Hypothalamus (tissue), 51 donors: ENCODE data around the gene SHANK1.
A peak's percentile ranks its signal among the peaks of the same experiment; 100 is the strongest.

Source experiments
- DNase-seq, 51 donors: peaks; one replicate each; lab custom pipeline; 2025; lab: John Stamatoyannopoulos, UW

The SHANK1 gene

DNA sequence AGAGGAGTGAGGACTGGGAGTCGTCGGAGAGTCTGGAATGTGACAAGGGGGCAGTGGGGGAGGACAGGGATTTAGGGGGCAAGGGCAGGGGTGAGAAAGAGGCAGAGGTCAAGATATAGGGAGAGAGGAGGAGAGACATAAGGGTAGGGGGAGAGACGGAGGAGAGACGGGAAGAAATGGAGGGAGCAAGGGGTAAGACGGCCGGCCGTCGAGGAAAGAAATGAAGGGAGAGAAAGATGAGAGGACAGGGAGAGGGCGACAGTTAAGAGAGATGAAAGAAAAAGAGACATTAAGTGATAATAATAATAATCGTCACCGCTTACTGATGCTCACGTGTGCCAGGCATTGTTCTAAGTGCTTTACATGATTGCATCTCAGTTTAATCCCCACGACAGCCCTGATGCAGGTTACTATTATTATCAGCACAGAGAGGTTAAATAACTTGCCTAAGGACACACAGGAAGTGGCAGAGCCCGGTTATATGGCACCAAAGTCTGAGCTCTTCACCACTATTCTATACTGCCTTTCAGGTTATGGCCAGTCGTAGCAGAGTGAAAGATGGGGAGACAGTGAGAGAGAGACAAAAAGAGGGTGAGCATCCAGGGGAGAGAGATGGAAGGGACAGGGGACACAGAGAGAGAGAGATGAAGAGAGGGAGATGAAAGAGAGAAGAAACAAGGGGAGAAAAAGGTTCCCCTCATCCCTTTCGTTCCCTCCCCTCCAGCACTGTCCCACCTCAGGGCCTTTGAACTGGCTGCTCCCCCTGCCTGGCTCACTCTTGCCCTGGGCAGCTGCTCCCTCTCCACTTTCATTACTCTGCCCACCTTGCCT is 56.7 kb downstream of the SHANK1 start:
- no peak for DNase-seq

DNA sequence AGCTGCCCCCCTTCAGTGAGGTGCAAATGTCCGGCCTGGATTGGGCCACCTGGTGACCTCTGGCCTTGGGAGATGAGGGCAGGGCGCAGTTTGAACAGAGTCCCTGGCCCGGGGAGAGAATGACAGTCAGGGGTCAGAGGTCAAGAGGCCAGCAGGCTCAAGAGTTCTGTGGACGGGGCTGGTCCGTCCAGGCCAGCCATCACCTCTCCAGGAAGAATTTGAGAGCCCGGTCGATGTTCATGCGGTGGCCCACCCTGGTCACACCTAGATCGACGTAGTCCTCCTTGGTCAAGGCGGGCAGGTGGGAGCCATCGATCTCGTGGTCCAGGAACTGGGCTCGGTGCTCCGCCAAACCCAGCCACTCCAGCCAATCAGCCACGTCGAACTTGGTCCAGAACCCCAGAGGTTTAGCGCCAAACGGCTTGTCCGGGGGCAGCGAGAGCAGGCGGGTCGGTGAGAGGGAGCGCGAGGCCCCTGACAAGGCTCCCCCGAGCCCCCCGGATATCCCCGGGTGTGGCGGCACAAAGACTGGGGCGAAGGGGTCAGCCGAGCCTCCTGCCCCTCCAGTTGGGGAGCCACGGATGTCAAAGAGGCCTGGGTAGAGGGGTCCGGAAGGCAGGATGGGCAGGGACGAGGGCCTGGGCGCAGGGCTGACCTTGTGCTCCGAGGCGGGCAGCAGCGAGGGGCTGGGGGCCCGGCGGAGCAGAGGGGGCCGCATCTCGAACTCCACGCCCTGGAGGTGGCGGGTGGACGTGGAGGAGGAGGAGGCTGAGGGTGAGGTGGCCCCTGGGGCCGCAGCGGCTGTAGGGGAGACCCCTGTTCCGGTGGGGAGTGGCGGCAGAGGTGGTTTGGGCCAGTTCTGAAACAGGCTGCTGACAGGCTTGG is 57.6 kb downstream of the SHANK1 start:
- no peak for DNase-seq

DNA sequence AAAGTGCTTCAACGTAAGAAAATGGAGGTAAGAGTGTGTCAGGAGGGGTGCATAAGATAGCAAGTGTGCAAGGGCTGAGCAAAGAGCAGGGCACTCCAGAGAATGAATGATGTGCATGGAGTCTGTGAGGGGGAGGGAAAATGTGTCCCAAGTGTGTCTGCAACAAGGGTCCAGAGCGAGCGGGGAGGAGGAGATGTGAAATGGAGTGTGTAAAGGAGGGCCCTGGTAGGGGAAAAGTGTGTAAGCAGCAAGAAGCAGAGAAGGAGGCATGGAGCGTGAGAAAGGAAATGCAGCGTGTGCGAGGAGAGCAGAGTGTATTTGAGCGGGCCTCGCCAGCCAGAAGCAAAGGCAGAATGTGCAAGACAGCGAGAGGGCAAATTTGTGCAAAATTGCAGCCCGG is 58.6 kb downstream of the SHANK1 start:
- DNase-seq = no peak

DNA sequence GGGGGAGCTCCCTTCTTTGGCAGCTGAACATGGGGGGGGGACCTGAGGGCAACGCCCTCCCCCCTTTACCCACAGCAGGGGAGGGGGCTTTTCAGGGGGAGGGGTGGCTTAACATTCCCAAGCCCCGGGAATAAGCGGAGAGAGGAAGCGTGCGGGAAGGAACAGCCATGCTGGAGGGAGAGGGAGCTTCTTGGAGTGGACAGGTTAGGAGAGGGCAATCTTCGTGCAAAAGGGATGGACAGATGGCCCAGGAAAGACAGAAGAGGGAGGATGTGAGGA is 59.6 kb downstream of the SHANK1 start:
- no peak for DNase-seq

DNA sequence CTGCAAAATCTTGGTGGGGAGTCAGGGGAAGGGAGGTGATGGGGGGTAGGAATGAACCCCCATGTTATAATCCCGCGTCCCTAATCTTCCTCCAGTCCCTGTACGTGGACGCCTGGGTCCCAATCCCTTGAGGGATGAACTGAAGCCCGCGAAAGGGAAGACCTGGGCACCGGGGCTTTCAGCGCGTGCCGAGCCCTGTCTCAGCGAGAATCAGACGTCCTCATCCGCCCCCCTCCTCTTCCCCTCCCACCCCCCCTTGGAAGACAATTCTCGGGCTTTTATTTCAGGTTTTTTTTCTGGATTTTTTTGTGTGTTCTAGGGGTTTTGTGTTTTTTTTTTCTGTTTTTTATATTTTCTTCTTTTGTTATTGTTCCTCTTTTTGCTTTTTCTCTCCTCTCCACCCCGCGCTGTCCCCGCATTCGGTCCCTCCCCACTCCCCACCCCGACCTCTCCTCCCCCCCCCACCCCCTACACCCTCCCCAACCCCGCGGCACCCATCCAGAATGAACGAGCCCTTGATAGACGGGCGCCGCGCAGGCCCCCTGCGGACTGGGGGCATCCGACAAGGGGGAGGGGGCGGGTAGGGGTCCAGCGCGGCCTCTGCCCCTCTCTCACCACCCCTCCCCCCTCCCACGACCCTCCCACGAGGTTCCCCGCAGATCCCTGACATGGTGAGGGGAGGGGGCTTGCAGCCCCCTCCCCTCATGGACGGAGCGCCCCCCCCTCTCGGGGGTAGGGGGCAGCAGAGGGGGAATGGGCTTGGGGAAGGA is 60.1 kb downstream of the SHANK1 start:
- peak in 1 of 51 donors; percentile 48 for DNase-seq

DNA sequence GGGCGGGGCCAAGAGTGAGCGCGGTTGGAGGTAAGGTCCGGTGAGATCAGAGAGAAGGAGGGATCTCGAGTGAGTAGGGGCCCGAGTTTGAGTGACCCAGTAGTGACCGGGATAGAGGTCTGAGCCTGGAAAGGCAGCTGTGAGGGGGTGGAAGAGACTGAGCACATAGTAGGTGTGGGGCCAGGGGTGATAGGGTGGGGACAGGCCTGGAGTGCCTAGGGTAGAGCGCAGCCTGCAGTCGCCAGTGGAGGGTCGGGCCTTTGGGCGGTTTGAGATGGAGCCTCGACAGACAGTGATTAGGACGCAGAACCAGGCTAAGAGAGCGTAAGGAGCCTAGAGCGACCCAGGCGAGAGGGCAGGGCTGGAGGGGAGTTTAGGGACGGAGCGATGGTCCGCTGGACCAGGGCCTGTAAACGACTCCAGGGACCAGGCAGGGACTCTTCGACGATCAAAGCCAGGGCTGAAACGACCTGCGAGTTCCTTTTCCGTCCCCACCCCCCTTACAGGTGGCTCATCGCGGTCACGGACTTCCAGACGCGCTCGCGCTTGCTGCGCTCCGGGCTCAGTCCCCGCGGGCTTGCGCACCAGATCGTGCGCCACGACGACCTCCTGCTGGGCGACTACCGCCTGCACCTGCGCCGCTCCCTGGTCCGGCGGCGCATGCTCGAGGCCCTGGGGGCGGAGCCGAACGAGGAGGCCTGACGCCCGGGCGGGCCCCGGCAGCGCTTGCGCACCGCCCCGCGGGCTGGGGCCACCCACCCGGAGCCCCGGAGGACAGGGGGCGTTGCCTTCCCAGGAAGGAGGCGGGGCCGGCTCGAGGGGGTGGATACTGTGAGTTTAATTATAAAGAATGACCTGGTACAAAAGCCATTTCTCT is 60.9 kb downstream of the SHANK1 start:
- peak; percentile 15 to 90 (median 70) for DNase-seq

DNA sequence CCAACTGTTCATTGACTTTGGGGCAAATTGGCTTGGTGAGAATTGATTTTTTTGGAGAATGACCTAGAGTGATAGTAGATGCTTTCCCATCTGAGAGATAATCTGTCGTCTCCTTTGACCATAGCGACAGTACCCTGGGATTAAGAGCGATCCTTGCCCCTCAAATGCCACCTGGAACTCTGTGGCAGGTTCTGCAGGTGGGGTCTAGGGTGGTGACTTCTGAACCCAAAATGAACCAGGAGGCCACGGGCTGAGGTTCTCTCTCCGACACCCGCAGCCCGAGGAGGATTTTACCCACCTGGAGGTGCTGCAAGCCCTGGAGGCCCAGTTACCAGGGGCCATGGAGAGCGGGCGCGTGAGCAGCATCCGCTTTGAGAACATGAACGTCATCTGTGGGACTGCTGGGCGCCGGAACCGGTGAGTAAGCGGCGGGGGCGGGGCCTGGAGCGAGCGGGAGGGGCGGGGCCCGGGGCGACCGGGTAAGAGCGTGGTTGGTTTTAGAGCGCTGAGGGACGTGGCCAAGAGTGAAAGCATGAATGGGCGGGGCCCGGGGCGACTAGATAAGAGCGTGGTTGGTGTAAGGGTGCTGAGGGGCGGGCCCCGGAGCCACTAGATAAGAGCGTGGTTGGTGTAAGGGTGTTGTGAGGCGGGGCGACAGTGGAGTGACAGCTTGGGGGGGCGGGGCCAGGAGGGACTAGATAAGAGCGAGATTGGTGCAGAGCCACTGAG is 61.7 kb downstream of the SHANK1 start:
- DNase-seq = peak; percentile 33 to 99 (median 95)

DNA sequence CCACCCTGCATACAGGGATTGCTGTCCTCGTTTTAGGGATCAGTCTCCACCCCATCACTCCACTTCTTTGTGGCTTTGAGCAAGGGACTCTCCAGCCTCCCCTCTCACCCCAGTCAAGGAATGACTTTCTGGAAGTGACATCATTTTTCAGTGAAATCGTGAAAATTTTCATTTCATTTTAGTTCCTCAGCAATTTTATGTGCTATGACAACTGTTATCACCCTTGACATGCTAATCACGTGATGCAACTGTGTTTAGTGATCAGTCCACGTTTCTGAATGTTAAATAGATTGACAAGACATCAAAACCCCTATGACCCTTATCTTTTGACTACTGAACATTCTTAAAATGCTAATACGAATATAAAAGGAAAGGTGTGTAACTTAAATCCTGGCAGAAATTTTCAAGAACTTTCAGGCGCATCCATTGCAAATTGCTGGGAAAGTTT is 62.4 kb downstream of the SHANK1 start:
- no peak for DNase-seq

DNA sequence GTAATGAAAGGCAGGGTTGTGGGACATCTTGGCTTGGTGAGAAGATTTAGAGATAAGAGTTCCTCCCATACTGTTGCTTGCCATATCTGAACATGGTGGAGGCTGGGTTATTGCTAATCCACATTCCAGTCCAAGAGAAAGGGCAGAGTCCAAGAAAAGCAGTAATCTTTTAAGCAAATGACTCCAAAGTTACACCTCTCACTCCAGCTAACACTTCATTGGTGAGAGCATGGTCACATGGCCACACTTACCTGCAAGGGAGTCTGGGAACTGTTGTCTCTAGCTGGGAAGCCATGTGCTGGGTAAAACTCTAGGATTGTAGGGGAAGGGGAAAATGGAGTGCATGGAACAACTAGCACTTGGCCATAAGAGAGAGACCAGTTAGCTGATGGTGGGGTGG is 64.7 kb downstream of the SHANK1 start:
- no peak for DNase-seq

DNA sequence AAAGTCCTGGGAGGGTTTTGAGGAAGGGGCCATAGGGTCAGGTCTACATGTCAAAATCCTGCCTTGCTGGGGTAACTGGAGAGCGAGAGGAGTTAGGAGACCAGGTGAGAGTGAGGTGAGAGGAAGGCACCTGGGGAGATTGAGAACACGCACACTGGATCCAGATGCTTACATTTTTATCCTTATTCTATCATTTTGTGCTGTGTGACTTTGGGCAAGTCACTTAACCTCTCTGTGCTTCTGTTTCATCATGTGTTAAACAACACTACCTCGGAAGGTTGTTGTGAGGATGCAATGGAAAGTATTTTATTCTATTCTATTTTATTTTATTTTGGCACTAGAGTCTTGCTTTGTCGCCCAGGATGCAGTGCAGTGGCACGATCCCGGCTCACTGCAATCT is 66.9 kb downstream of the SHANK1 start:
- DNase-seq = no peak

DNA sequence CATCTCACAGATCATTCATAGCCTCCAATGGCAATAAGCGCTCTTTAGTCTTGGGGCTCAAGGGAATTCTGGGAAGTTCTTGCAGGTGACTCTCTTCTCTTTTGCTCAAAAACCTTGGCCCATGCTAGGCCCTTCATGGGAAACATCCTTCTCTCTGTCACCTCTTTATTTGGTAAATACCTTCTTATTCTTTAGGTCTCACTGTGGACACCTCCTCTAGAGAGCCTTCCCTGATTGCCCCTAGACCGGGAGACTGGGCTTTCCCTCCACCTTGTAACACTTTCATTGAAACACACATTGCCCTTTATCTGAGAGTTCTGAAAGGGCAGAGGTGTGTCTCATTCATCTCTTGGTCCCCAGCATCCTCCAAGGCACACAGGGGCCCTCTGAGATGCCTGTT is 68.4 kb downstream of the SHANK1 start:
- no peak for DNase-seq

DNA sequence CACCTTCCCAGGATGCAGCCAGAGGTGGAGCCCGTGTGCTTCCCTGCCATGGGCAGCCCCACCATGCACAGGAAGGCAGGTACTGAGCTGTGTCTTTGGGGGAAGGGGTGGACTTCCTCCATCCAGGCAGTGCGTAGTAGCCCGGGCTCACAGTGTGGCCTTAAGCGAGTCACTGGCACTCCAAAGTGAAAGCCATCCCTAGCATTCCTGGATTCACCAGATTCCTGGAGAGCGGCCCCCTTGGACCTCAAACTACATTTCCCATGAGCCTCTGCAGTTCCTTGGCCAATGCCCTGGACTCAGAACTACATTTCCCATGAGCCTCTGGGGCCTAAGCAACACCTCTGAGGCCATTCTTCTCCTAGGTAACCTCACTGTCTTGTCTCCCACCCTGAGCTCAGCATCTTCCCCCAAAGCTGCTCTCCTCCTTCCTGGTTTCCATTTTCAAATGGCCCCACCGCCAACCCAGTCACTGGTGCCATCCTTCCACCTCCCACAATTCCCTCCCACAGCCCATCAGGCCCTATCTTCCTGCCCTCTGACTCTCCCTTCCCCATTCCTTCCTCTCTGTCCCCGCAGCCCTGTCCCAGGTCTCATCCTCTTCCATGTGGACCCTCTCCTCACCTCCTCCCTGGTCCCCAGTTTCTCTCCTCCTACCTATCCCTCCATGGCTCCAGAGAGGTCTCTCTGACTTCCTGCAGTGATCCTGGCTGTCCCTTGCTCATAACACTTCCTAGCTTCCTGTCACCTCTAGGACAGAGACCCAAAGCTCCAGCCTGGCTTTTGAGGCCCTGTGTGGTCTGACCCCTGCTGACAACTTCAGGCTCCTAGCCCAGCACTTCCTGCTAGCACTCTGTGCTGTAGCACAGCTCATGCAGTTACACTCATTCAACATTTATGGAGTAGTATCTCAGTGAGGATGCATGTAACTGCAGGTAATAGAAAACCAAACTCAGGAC is 69.9 kb downstream of the SHANK1 start, which contains the start of gene C19orf81:
TSS of gene C19orf81 (plus strand) at position 13 of the 959 bp plus-strand sequence. CDS start at position 13, 0 bp downstream.
- peak in 4 of 51 donors; percentile 6 to 36 (median 18) for DNase-seq

DNA sequence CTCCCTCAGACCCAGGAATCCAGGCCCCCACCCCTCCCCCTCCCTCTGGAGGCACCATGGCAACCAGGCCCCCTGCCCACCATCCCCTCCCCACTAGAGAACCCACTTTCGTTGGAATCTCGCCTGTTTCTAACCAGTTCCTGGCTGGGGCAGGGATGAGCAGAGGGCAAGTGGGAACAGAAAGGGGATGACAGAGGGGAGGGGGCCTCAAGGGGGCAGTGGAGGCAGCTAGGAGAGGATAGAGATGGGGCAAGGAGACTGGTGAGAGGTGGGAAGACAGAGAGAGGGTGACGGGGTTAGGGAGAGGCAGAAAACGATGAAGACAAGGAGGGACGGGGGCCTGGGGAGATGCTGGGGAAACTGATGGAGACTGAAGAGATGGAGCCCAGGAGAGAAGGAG is 70.9 kb downstream of the SHANK1 start:
- no peak for DNase-seq

DNA sequence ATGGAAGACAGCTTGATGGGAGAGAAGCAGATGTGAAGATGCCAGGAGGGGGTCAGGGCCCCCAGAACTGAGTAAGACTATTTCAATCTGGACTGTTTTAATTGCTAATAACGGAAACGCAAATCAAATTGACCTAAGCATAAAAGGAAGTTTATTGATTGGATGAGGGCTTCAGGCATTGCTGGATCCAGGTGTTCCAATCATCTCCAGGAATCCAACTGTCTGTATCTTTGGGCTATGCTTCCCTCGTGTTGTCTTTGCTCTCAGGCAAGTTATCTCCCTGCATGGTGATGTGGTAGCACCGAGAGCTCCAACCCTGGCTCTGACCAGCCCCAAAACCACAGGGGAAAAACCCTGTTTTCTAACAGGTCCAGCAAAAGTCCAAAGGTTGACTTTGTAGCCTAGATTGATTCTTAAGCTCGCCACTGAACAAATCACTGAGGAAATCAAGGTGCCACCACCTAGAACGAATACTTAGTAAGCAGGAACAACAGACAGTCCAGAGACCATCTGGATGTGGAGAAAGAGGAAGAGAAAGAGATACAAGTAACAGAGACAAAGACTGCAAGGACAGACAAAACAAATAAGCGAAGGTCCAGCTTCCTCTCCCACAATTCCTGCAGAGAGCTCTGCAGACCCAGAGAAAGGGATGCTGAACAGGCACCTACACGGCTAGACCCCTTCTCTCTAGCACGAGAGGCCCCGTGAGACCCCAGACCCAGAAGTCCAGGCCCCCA is 71.6 kb downstream of the SHANK1 start:
- no peak for DNase-seq

DNA sequence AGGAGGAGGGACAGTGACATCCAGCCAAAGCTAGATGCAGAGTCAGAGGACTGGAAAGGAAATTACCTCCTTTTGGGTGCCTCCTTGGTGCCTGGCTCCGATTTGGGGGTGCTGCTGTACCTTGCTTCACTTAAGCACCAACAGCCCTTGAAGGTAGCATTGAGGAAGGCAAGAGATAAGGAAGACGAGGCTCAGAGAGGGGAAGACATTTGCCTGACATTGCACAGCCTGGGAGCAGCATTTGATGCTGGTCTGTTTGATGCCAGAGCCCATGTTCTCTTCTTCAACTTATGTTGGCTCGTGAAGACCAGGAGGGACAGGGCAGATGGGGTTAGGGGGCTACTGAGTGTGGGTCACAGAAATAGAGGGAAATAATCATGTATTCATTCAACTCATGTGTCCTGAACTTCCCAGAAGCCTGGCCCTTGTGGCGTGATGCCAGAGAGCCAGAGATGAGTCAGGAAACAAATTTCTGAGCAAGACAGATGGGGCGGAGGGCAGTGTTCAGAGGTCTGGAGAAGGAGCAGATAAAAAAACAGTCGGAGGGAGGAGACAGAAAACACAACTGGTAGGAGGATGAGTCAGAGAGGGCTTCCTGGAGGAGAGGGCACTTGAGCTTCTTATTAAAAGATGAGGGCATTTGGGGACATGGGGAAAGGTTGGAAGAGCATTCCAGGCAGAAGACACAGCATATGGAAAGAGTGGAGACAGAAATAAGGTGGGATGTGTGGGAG is 73.4 kb downstream of the SHANK1 start:
- DNase-seq = no peak

DNA sequence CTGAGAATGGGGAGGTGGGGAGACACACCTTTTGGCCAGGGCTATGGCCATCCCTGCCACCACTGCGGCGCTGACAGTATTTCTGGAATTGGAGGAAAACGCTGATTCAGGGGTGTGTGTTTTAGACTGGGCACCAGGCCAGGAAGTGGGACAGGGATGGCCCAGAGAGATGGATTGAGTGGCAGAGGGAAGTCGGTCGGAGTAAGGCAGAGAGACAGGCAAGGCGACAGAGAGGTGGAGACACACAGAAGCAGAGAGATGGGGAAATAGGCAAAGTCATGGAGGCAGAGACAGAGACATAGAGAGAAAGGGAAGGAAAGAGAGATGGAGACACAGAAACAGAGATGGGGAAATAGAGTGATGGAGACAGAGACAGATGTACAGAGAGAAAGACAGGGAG is 74.5 kb downstream of the SHANK1 start:
- DNase-seq = no peak
